Fibroblast of lung (primary cell): Measurements from ENCODE around the gene NT5C.

ENCODE experiments used
- CTCF ChIP-seq, 2 donors: IDR thresholded peaks in 1 of 2; conservative IDR thresholded peaks in 1 of 2; 1 replicate in 1 of 2; 2 replicates in 1 of 2; pipeline ENCODE4 v1.5.1; 2011 to 2012; ENCODE audit warnings: low read length in 2 of 2, control low read depth in 1 of 2, inconsistent platforms in 1 of 2, low read depth in 1 of 2, mild to moderate bottlenecking in 1 of 2
- EZH2 ChIP-seq: IDR thresholded peaks from 2 replicates; pipeline ENCODE4 v1.5.1; 2012; ENCODE audit warnings: low read length, control low read depth, mild to moderate bottlenecking; ENCODE audit errors: missing control alignments

- no peak for TF ChIP-seq EZH2
- peak; percentile 42 to 62 for TF ChIP-seq CTCF (conservative IDR thresholded peaks at IDR 0.05 in 1 of 2, IDR thresholded peaks at IDR 0.05 in 1 of 2; ENCODE audit: low read depth in 1 of 2, low read length in 2 of 2)
Measured at GRCh38 chr17:75130632-75131277, 787 bp downstream of the NT5C start.
